Omental fat pad (tissue), 4 donors: ENCODE data around the gene CCDC88C. TPM values are rescaled to one million over a fixed set of nuclear protein-coding genes. Genes with fewer than 3 reads are reported as not detected.

ENCODE experiments used
- ATAC-seq: fragments of 150-250 bp; one replicate; pipeline ENCODE4 v1.9.1; 2016; ENCODE audit warnings: mild to moderate bottlenecking, moderate library complexity; ENCODE audit not compliant: low FRiP score
- DNase-seq: peaks from one replicate; pipeline ENCODE4 v3.0.0-alpha.2; 2019; ENCODE audit warnings: low spot score
- CTCF ChIP-seq, 3 donors: fragments of 450-650 bp; IDR thresholded peaks; one replicate each; pipeline ENCODE4 v1.5.1; 2016 to 2017; ENCODE audit warnings: antibody characterized with exemption in 3 of 3, mild to moderate bottlenecking in 3 of 3, moderate library complexity in 2 of 3
- total RNA-seq, 4 donors: library from RNA; depleted of rRNA; stranded (reverse); fragments of >200 nt; gene quantifications; one replicate each; pipeline ENCODE4 v1.1.0, GENCODE V29; 2016

The CCDC88C gene
- total RNA-seq, 4 donors from 2014 or later: 4.5 to 36.6 (median 9.4) TPM

GRCh38 chr14:91396013-91396660 is 21.5 kb downstream of the CCDC88C start:
- ATAC-seq: no peak
- DNase-seq: no peak
- TF ChIP-seq CTCF (IDR thresholded peaks at IDR 0.05): no peak

DNA sequence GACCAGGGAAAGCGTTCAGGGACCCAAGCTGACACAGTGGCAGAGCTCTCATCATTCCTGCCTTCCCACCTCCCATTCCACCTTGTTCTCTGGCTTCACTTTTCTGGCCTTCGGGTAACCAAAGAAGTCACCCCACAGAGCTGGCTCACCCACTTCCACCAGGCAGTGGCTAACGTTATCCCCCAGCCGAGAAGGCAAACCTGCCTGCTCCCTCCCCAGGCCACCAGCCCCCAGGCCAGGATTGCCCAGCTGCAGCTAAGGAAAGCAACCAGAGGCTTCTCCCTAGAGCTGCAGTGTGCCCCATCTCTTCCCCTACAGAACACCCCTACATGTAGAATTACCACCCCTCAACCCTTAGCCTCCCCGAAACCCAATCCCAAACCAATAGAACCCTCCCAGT is 22.2 kb downstream of the CCDC88C start:
- DNase-seq (no peak), ATAC-seq (no peak)
- no peak for TF ChIP-seq CTCF (IDR thresholded peaks at IDR 0.05)

DNA sequence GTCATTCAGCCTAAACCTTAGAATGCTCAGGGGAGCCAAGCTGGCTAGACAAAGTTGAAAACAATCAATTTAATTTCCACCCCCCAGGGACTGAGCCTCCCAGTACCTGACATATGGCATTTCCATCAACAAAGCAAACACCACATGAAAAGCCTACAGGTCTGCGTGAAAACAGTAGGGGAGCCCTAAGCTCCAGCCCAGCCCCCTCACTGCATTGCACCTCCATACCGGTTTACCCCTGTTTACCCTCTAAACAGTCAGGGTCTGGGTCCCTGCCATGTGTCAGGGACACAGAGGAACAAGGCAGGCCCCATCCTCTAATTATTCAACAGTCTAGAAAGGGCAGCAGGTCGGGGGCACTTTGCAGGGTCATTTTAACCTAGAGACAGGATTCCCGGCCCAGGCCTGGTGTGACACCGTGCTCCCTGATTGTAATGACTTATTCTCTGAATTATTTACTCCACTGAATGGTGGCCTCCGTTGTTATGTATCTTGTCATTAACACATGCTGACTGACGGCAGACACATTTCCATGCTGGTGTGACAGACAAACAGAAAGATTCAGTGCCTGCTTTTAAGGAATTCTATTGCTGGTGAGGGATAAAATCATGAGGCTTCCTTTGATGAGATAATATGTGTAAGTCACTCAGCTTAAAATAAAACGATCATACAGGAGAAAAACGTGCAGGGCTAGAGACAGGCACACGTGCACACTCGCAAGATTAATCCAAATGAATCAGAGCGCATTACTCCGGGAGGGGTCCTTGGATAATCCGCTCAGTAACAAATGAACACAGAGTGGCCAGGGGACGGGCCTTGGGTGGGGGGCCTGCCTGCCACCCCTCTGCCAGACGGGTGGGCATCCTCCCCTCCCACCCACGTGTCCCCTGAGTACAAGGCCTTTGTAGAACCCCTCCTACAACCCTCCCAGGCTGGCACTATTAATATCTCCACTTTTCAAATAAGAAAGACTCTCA is 23.2 kb downstream of the CCDC88C start:
- ATAC-seq: no peak
- DNase-seq: no peak
- no peak for TF ChIP-seq CTCF (IDR thresholded peaks at IDR 0.05)

GRCh38 chr14:91392623-91393303 is 24.9 kb downstream of the CCDC88C start:
- no peak for ATAC-seq
- no peak for TF ChIP-seq CTCF (IDR thresholded peaks at IDR 0.05)
- no peak for DNase-seq

- ATAC-seq (no peak), DNase-seq (no peak)
- no peak for TF ChIP-seq CTCF (IDR thresholded peaks at IDR 0.05)
These were observed 27.3 kb downstream of the CCDC88C start for GRCh38 chr14:91390165-91390778.

DNA sequence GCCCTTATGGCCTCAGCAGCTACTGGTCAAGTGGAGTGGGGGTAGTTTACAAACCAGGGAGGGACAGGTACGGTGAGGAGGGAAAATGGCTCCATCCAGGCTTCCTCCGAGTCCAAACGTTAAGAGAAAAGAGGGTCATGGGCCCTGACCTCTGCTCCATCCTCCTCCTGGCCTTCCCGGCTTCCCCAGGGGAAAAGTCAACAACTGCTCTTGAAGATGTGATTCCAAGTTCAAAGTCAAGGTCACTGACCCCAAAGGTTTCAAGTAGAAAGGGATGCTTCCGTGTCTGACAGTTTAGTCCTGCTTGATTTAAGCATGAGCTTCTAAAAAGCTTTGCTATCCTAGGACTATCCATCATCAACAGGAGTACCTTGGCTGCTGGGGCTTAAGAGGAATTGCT is 28.5 kb downstream of the CCDC88C start:
- no peak for TF ChIP-seq CTCF (IDR thresholded peaks at IDR 0.05)
- DNase-seq (no peak), ATAC-seq (no peak)
